Spleen (tissue), 11 donors: Measurements from ENCODE around the gene PACSIN2. TPM values are rescaled to one million over a fixed set of nuclear protein-coding genes. Genes with fewer than 3 reads are reported as not detected.

ENCODE experiments used
- DNase-seq: peaks from one replicate; pipeline ENCODE4 v3.0.0-alpha.2; 2020
- H3K27ac ChIP-seq, 8 donors: fragments of 200-600 bp; sonication (generic) in 7 of 8; 1 replicate in 4 of 8; 2 replicates in 4 of 8; pipeline versions ENCODE4 v1.5.0 to v1.8.0; 2016 to 2021; ENCODE audit warnings: inconsistent platforms in 4 of 8, mild to moderate bottlenecking in 4 of 8, moderate library complexity in 1 of 8
- H3K27me3 ChIP-seq, 7 donors: fragments of 200-600 bp; sonication (generic) in 6 of 7; replicated peaks in 1 of 7; 1 replicate in 4 of 7; 2 replicates in 3 of 7; pipeline versions ENCODE4 v1.5.0 to v1.8.0; 2016 to 2021; ENCODE audit warnings: inconsistent platforms in 3 of 7, mild to moderate bottlenecking in 1 of 7
- H3K36me3 ChIP-seq, 6 donors: fragments of 200-600 bp; sonication (generic) in 5 of 6; 1 replicate in 4 of 6; 2 replicates in 2 of 6; pipeline versions ENCODE4 v1.5.0 to v1.8.0; 2016 to 2021; ENCODE audit warnings: inconsistent platforms in 2 of 6
- H3K4me1 ChIP-seq, 6 donors: fragments of 200-600 bp; sonication (generic) in 5 of 6; 1 replicate in 3 of 6; 2 replicates in 3 of 6; pipeline versions ENCODE4 v1.5.0 to v1.8.0; 2016 to 2021; ENCODE audit warnings: inconsistent platforms in 3 of 6
- H3K4me3 ChIP-seq, 8 donors: fragments of 200-600 bp; sonication (generic) in 7 of 8; 1 replicate in 4 of 8; 2 replicates in 4 of 8; pipeline versions ENCODE4 v1.5.0 to v1.8.0; 2016 to 2021; ENCODE audit warnings: inconsistent platforms in 4 of 8, mild to moderate bottlenecking in 4 of 8, moderate library complexity in 2 of 8
- H3K9me3 ChIP-seq, 8 donors: fragments of 200-600 bp; sonication (generic) in 7 of 8; 1 replicate in 4 of 8; 2 replicates in 4 of 8; pipeline versions ENCODE4 v1.5.0 to v1.8.0; 2016 to 2021; ENCODE audit warnings: inconsistent platforms in 4 of 8
- POLR2A ChIP-seq, 3 donors: fragments of 450-650 bp; IDR thresholded peaks; one replicate each; pipeline ENCODE4 v1.5.1; 2017; ENCODE audit warnings: antibody characterized with exemption in 3 of 3, mild to moderate bottlenecking in 1 of 3
- POLR2AphosphoS5 ChIP-seq, 3 donors: sonication (generic); formaldehyde crosslinking; IDR thresholded peaks; one replicate each; pipeline ENCODE4 v1.5.1; 2017; ENCODE audit warnings: antibody characterized with exemption in 3 of 3
- WGBS, 5 donors: extraction: QIAGEN DNeasy Blood & Tissue Kit in 3 of 5; methylation state at CpG; one replicate each; pipeline versions ENCODE4 v1.1.5 to v1.1.7; 2013 to 2018; 5-methylcytosine and 5-hydroxymethylcytosine counted together
- intact Hi-C: fragments of 100-400 bp; cut with DNase I; formaldehyde crosslinking; loops from one replicate; pipeline ENCODE4 v1.15.0; 2023; ENCODE audit warnings: low total_unique reads
- polyA plus RNA-seq, 3 donors: library from polyadenylated mRNA; stranded (reverse); fragments of 200-250 nt; gene quantifications; one replicate each; pipeline ENCODE4 v1.2.1, GENCODE V29; 2013
- total RNA-seq, 7 donors: library from RNA; depleted of rRNA in 3 of 7; stranded (reverse); fragments of >200 nt in 3 of 7; fragmentation: NEBNext Ultra II Directional in 4 of 7; extraction: Animal tissue kit (Norgen Biotek cat#: 25700) in 4 of 7; gene quantifications; one replicate each; pipeline versions ENCODE4 v1.1.0 to v1.2.1, GENCODE V29; 2016 to 2021
- TF ChIP-seq, protein P1 (sequence below), 11 experiments: fragments of 200-600 bp in 7 of 11; fragments of 450-650 bp in 4 of 11; sonication (generic) in 4 of 11; IDR thresholded peaks in 8 of 11; conservative IDR thresholded peaks in 3 of 11; 1 replicate in 7 of 11; 2 replicates in 4 of 11; pipeline versions ENCODE4 v1.4.0 to v1.8.0; 2016 to 2021; ENCODE audit warnings: antibody characterized with exemption in 11 of 11, inconsistent platforms in 4 of 11, mild to moderate bottlenecking in 1 of 11
- donor health status: healthy with polysubstance abuse.
- donor health status: DM: no; HTN: no; CAD: no; lungs with moderate emphysema.
- donor health status: DM: no; HTN: no; CAD: no.
- donor health status: Bipolar disorder and iron deficiency.
- donor health status: healthy.
- donor health status: DM: no; HTN: no; CAD: no.
- donor health status: DM: yes; HTN: yes; CAD: no.

PACSIN2 gene
- total and polyA plus RNA-seq, 10 donors, result 24.2 to 98.1 (median 64.2) TPM

- Histone ChIP-seq H3K27ac (no peak overlapping the region), H3K9me3 (no peaks in the 10 kb centered on the region), H3K4me3 (no peak overlapping the region), H3K4me1 (peaks cover 0 to 49% (median 9%) of the 10 kb centered on the region in 6 donors), H3K27me3 (no peaks in the 10 kb centered on the region), H3K36me3 (no peaks in the 10 kb centered on the region)
- intact Hi-C loops, result no loop called here
- TF ChIP-seq POLR2A (IDR thresholded peaks at IDR 0.05) (no peak), POLR2AphosphoS5 (IDR thresholded peaks at IDR 0.05) (no peak)
- TF ChIP-seq, protein P1, sequence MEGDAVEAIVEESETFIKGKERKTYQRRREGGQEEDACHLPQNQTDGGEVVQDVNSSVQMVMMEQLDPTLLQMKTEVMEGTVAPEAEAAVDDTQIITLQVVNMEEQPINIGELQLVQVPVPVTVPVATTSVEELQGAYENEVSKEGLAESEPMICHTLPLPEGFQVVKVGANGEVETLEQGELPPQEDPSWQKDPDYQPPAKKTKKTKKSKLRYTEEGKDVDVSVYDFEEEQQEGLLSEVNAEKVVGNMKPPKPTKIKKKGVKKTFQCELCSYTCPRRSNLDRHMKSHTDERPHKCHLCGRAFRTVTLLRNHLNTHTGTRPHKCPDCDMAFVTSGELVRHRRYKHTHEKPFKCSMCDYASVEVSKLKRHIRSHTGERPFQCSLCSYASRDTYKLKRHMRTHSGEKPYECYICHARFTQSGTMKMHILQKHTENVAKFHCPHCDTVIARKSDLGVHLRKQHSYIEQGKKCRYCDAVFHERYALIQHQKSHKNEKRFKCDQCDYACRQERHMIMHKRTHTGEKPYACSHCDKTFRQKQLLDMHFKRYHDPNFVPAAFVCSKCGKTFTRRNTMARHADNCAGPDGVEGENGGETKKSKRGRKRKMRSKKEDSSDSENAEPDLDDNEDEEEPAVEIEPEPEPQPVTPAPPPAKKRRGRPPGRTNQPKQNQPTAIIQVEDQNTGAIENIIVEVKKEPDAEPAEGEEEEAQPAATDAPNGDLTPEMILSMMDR (IDR thresholded peaks at IDR 0.05 in 8 of 11, conservative IDR thresholded peaks at IDR 0.05 in 3 of 11), result no peak
- no peak for DNase-seq
These were observed 31.5 kb downstream of the PACSIN2 start for GRCh38 chr22:42983470-42983869.

- Histone ChIP-seq H3K4me1 (peaks cover 8 to 63% (median 34%) of the 10 kb centered on the region in 6 donors), H3K4me3 (no peak overlapping the region), H3K36me3 (no peaks in the 10 kb centered on the region), H3K27me3 (no peaks in the 10 kb centered on the region), H3K27ac (no peak overlapping the region), H3K9me3 (no peaks in the 10 kb centered on the region)
- 80 to 93% (median 87%) methylated on average over 4 of the region's 4 CpGs for WGBS, 5 donors
- intact Hi-C loops, result no loop called here
- DNase-seq, result no peak
- TF ChIP-seq POLR2A (IDR thresholded peaks at IDR 0.05) (no peak), POLR2AphosphoS5 (IDR thresholded peaks at IDR 0.05) (no peak)
- TF ChIP-seq, protein P1 (IDR thresholded peaks at IDR 0.05 in 8 of 11, conservative IDR thresholded peaks at IDR 0.05 in 3 of 11), result no peak
These were observed 35.3 kb downstream of the PACSIN2 start for GRCh38 chr22:42979606-42980005.

- Histone ChIP-seq H3K27ac (peak overlapping the region in 4 of 8 donors; percentile 47 to 80 (median 62)), H3K36me3 (no peaks in the 10 kb centered on the region), H3K4me3 (no peak overlapping the region), H3K4me1 (peaks cover 8 to 63% (median 42%) of the 10 kb centered on the region in 6 donors), H3K9me3 (no peaks in the 10 kb centered on the region), H3K27me3 (no peaks in the 10 kb centered on the region)
- DNase-seq, result no peak
- 71 to 83% (median 73%) methylated on average over 5 of the region's 5 CpGs for WGBS, 5 donors
- intact Hi-C loops, result no loop called here
- TF ChIP-seq, protein P1 (IDR thresholded peaks at IDR 0.05 in 8 of 11, conservative IDR thresholded peaks at IDR 0.05 in 3 of 11), result no peak
- TF ChIP-seq POLR2A (IDR thresholded peaks at IDR 0.05) (no peak), POLR2AphosphoS5 (IDR thresholded peaks at IDR 0.05) (no peak)
These were observed 36.4 kb downstream of the PACSIN2 start for GRCh38 chr22:42978453-42979103.

GRCh38 chr22:42977569-42977968 lies 37.4 kb downstream of the PACSIN2 start:
- peaks cover 8 to 71% (median 49%) of the 10 kb centered on the region in 6 donors for H3K4me1 ChIP-seq
- no peaks in the 10 kb centered on the region for H3K27me3 ChIP-seq
- intact Hi-C loops, result no loop called here
- peak overlapping the region in 1 of 8 donors; percentile 18 for H3K4me3 ChIP-seq
- TF ChIP-seq, protein P1 (IDR thresholded peaks at IDR 0.05 in 8 of 11, conservative IDR thresholded peaks at IDR 0.05 in 3 of 11), result no peak
- TF ChIP-seq POLR2A (IDR thresholded peaks at IDR 0.05), result no peak
- peak in 1 of 3 donors; percentile 28 for TF ChIP-seq POLR2AphosphoS5 (IDR thresholded peaks at IDR 0.05)
- H3K9me3 ChIP-seq, result no peaks in the 10 kb centered on the region
- whole genome bisulfite sequencing, 5 donors, result 37 to 64% (median 50%) methylated on average over 6 of the region's 6 CpGs
- no peak for DNase-seq
- no peaks in the 10 kb centered on the region for H3K36me3 ChIP-seq
- H3K27ac ChIP-seq, result peak overlapping the region in 7 of 8 donors; percentile 7 to 80 (median 49)
